Thyroid gland (tissue), 4 donors: ENCODE measurements around the gene SNX9.

ENCODE experiments used
- POLR2A ChIP-seq, 2 donors: fragments of 450-650 bp; IDR thresholded peaks; one replicate each; pipeline ENCODE4 v1.6.1; 2017; ENCODE audit warnings: antibody characterized with exemption in 2 of 2, mild to moderate bottlenecking in 2 of 2, moderate library complexity in 1 of 2
- TF ChIP-seq, protein P1 (sequence below), 6 experiments: fragments of 200-600 bp in 3 of 6; fragments of 450-650 bp in 3 of 6; sonication (generic) in 3 of 6; IDR thresholded peaks; one replicate each; pipeline ENCODE4 v1.5.1; 2016 to 2019; ENCODE audit warnings: antibody characterized with exemption in 6 of 6, mild to moderate bottlenecking in 2 of 6, inconsistent platforms in 1 of 6, moderate library complexity in 1 of 6

DNA sequence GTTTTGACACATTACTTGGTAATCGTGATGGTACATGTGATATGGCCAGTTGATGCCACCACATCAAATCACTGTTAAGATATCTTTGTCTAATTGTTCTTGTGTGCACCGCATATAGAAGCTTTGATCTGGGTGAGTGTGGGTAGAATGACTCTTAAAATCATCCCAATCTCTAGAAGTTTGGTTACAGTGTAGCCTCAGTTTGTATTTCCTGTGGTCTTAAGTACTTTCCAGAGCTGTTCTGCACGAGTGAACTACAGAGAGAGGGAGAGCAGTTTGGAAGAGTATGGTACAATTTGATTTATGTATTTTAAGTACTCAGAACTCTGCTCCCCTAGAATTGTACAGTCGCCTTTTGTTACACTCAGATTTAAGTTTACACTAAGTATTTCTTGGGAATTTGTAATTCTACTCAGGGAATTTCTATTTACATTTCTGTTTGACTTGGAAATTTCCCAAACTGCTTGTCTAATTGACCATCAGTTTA lies 37.5 kb downstream of the SNX9 start:
- TF ChIP-seq, protein P1, sequence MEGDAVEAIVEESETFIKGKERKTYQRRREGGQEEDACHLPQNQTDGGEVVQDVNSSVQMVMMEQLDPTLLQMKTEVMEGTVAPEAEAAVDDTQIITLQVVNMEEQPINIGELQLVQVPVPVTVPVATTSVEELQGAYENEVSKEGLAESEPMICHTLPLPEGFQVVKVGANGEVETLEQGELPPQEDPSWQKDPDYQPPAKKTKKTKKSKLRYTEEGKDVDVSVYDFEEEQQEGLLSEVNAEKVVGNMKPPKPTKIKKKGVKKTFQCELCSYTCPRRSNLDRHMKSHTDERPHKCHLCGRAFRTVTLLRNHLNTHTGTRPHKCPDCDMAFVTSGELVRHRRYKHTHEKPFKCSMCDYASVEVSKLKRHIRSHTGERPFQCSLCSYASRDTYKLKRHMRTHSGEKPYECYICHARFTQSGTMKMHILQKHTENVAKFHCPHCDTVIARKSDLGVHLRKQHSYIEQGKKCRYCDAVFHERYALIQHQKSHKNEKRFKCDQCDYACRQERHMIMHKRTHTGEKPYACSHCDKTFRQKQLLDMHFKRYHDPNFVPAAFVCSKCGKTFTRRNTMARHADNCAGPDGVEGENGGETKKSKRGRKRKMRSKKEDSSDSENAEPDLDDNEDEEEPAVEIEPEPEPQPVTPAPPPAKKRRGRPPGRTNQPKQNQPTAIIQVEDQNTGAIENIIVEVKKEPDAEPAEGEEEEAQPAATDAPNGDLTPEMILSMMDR (IDR thresholded peaks at IDR 0.05) = no peak
- no peak for TF ChIP-seq POLR2A (IDR thresholded peaks at IDR 0.05)
